ENCODE results near the gene SPACA9. TPM values are rescaled to one million over a fixed set of nuclear protein-coding genes. Genes with fewer than 3 reads are reported as not detected.
A peak's percentile ranks its signal among the peaks of the same experiment; 100 is the strongest.

SPACA9 gene
- total RNA-seq, 6 experiments from 2014 or later: 0.86 to 2.0 (median 1.3) TPM

GRCh38 chr9:132854832-132855231, 23.9 kb upstream of the SPACA9 start:
- Histone ChIP-seq H3K36me3 (no peaks in the 10 kb centered on the region), H3K9me3 (no peaks in the 10 kb centered on the region), H3K27ac (no peak overlapping the region), H3K27me3 (no peaks in the 10 kb centered on the region), H3K4me3 (no peak overlapping the region), H3K4me1 (no peaks in the 10 kb centered on the region)
- WGBS (ENCODE audit: insufficient coverage, low coverage, low lambda C conversion rate, missing lambda C conversion rate): 72% methylated on average over 10 of the region's 10 CpGs
- intact Hi-C loops (cut with DNase I): no loop called here
- no peak for TF ChIP-seq POLR2A (IDR thresholded peaks at IDR 0.05)
- no peak for TF ChIP-seq CTCF (IDR thresholded peaks at IDR 0.05)
- ATAC-seq (no peak), DNase-seq (no peak)

- intact Hi-C loops (cut with DNase I): no loop called here
- no peaks in the 10 kb centered on the region for H3K27me3 ChIP-seq
- no peak for ATAC-seq
- H3K9me3 ChIP-seq: no peaks in the 10 kb centered on the region
- no peak for DNase-seq
- TF ChIP-seq CTCF (IDR thresholded peaks at IDR 0.05) (no peak), POLR2A (IDR thresholded peaks at IDR 0.05) (no peak)
- no peak overlapping the region for H3K27ac ChIP-seq
- no peak overlapping the region for H3K4me3 ChIP-seq
- H3K36me3 ChIP-seq: no peaks in the 10 kb centered on the region
- no peaks in the 10 kb centered on the region for H3K4me1 ChIP-seq
- WGBS (ENCODE audit: insufficient coverage, low coverage, low lambda C conversion rate, missing lambda C conversion rate): 100% methylated on average over 1 of the region's 5 CpGs
Measured at GRCh38 chr9:132855904-132856303, 22.8 kb upstream of the SPACA9 start.

- TF ChIP-seq CTCF (IDR thresholded peaks at IDR 0.05): no peak
- TF ChIP-seq POLR2A (IDR thresholded peaks at IDR 0.05): no peak
- DNase-seq: peak in 1 of 3 donors; percentile 52
- Histone ChIP-seq H3K27me3 (no peaks in the 10 kb centered on the region), H3K4me3 (no peak overlapping the region), H3K27ac (no peak overlapping the region), H3K9me3 (no peaks in the 10 kb centered on the region), H3K36me3 (no peaks in the 10 kb centered on the region), H3K4me1 (no peaks in the 10 kb centered on the region)
- intact Hi-C loops (cut with DNase I): no loop called here
- ATAC-seq: peak in 2 of 4 donors; percentile 41 to 75
- WGBS (ENCODE audit: insufficient coverage, low coverage, low lambda C conversion rate, missing lambda C conversion rate): 55% methylated on average over 4 of the region's 8 CpGs
Measured at GRCh38 chr9:132857031-132857430, 21.7 kb upstream of the SPACA9 start.

- Histone ChIP-seq H3K9me3 (no peaks in the 10 kb centered on the region), H3K27me3 (no peaks in the 10 kb centered on the region), H3K4me1 (no peaks in the 10 kb centered on the region), H3K4me3 (no peak overlapping the region), H3K36me3 (no peaks in the 10 kb centered on the region), H3K27ac (no peak overlapping the region)
- ATAC-seq (no peak), DNase-seq (no peak)
- intact Hi-C loops (cut with DNase I): no loop called here
- no peak for TF ChIP-seq CTCF (IDR thresholded peaks at IDR 0.05)
- TF ChIP-seq POLR2A (IDR thresholded peaks at IDR 0.05): no peak
- 80% methylated on average over 1 of the region's 24 CpGs for WGBS (ENCODE audit: insufficient coverage, low coverage, low lambda C conversion rate, missing lambda C conversion rate)
Measured at GRCh38 chr9:132857616-132858342, 20.9 kb upstream of the SPACA9 start.

All from right lobe of liver (tissue), 6 donors.